ENCODE measurements around the gene NLRC5.

The NLRC5 gene

DNA sequence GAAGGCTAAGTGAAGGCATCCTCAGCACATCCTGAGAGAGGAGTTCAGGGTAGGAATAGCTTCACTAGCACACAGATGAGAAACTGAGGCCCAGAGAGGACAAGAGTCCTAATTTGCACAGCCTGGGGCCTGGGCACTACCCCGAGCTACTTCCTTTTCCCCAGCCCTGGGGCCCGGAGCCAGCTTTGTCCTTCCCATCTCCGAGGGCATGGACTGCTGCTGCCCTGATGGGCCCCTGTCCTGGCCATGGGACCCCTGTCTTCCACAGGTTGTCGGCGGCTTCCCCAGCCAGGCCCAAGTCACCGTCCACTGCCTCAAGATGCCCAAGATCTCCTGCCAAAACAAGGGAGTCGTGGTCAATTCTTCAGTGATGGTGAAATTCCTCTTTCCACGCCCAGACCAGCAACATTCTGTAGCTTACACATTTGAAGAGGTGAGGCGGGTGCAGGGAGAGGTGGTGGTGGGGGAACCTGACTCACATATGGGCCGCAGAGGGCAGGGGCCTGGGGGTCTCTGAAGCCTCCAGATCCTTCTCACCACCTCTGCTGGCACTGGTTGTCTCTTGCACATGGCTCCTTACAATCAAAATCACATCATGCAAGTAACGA is 11.4 kb upstream of the NLRC5 start:
- CTCF ChIA-PET, result interaction anchor here (0.6 to 2.1 kb wide), 2 partner anchors 14 to 26 kb away, joined by 3 to 8 read pairs; no protein-coding TSS in a partner anchor
- POLR2A ChIA-PET, result no interaction called here
- TF ChIP-seq FOXK2 (IDR thresholded peaks at IDR 0.05), result no peak
- no peak for TF ChIP-seq ZNF384 (IDR thresholded peaks at IDR 0.05)
- no peak for TF ChIP-seq TARDBP (IDR thresholded peaks at IDR 0.05)
- no peak for TF ChIP-seq ELF4 (IDR thresholded peaks at IDR 0.05)
- TF ChIP-seq SUZ12 (IDR thresholded peaks at IDR 0.05), result no peak
- TF ChIP-seq CTBP1 (IDR thresholded peaks at IDR 0.05; ENCODE audit: borderline replicate concordance), result no peak
- TF ChIP-seq L3MBTL2 (conservative IDR thresholded peaks at IDR 0.05), result no peak
- TF ChIP-seq ARNT (IDR thresholded peaks at IDR 0.05), result no peak
- TF ChIP-seq FOXA1 (IDR thresholded peaks at IDR 0.05), result no peak
- no peak for DNase-seq (ENCODE audit: extremely low spot score)

DNA sequence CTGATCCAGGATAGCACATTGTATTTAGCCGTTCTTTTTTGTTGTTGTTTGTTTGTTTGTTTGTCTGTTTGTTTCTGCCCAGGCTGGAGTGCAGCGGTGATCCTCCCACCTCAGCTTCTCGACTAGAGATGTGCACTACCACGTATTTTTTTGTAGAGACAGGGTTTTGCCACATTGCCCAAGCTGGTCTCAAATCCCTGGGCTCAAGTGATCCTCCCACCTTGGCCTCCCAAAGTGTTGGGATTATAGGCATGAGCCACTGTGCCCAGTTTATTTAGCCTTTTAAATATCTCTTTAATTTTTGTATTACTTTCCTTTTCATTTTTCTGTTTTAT is 9.2 kb upstream of the NLRC5 start:
- CTCF ChIA-PET, result no interaction called here
- no peak for TF ChIP-seq TARDBP (IDR thresholded peaks at IDR 0.05)
- no peak for TF ChIP-seq ZNF384 (IDR thresholded peaks at IDR 0.05)
- TF ChIP-seq SUZ12 (IDR thresholded peaks at IDR 0.05), result no peak
- no peak for TF ChIP-seq L3MBTL2 (conservative IDR thresholded peaks at IDR 0.05)
- TF ChIP-seq BHLHE40 (IDR thresholded peaks at IDR 0.05; ENCODE audit: borderline replicate concordance), result no peak
- no peak for TF ChIP-seq ELF4 (IDR thresholded peaks at IDR 0.05)
- TF ChIP-seq SP1 (IDR thresholded peaks at IDR 0.05), result no peak
- TF ChIP-seq FOXM1 (IDR thresholded peaks at IDR 0.05; ENCODE audit: borderline replicate concordance), result no peak
- TF ChIP-seq NFRKB (IDR thresholded peaks at IDR 0.05), result no peak
- no peak for TF ChIP-seq ARNT (IDR thresholded peaks at IDR 0.05)
- TF ChIP-seq, protein P1, sequence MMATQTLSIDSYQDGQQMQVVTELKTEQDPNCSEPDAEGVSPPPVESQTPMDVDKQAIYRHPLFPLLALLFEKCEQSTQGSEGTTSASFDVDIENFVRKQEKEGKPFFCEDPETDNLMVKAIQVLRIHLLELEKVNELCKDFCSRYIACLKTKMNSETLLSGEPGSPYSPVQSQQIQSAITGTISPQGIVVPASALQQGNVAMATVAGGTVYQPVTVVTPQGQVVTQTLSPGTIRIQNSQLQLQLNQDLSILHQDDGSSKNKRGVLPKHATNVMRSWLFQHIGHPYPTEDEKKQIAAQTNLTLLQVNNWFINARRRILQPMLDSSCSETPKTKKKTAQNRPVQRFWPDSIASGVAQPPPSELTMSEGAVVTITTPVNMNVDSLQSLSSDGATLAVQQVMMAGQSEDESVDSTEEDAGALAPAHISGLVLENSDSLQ (IDR thresholded peaks at IDR 0.05), result no peak
- TF ChIP-seq HDGF (IDR thresholded peaks at IDR 0.05; ENCODE audit: borderline replicate concordance), result no peak
- no peak for TF ChIP-seq CTBP1 (IDR thresholded peaks at IDR 0.05; ENCODE audit: borderline replicate concordance)
- TF ChIP-seq FOXA1 (IDR thresholded peaks at IDR 0.05), result no peak
- DNase-seq (ENCODE audit: extremely low spot score), result no peak
- POLR2A ChIA-PET, result no interaction called here

DNA sequence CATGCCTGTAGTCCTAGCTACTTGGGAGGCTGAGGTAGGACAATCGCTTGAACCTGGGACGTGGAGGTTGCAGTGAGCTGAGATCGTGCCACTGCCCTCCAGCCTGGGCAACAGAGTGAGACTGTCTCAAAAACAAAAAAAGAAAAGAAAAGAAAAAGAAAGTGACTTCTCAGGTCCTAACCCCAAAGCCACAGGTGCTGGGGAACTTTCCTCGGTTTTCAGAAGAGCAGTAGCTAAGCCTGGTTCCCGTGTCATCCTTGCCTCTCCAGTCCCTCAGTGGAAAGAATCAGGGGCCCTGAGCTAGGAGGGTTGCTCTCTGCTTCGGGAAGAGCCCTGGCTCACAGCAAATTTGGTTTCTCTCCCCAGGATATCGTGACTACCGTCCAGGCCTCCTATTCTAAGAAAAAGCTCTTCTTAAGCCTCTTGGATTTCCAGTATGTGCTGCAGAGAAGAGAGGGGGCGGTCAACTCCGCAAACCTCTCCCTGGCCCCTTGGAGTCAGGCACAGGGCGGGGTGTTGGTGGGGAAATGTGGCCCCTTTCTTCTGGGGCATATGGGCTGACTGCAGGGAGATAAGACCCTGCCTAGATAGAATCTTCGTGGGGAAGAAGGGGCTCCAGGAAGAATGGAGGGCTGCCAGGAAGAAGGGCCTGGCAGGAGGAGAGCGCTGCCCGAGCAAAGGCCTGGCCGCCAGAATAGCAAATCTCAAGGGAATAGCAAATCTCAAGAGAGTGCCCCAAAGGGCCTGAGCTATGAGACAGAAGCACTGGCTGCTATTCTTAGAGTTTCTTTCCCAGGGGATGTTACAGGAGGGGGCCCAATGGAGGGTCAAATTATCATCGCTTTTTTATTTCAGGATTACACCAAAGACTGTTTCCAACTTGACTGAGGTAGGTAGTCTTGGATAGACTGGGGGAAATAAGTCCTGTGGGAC is 8.3 kb upstream of the NLRC5 start:
- POLR2A ChIA-PET, result interaction anchor here (1.1 kb wide), 1 partner anchor 8 kb away, joined by 4 read pairs; the partner anchor contains the start of gene NLRC5
- CTCF ChIA-PET, result interaction anchor here (0.6 to 0.9 kb wide), 2 partner anchors 16 to 51 kb away, joined by 3 to 4 read pairs; no protein-coding TSS in a partner anchor
- TF ChIP-seq FOXM1 (IDR thresholded peaks at IDR 0.05; ENCODE audit: borderline replicate concordance), result no peak
- TF ChIP-seq FOXK2 (IDR thresholded peaks at IDR 0.05), result no peak
- no peak for TF ChIP-seq HDGF (IDR thresholded peaks at IDR 0.05; ENCODE audit: borderline replicate concordance)
- TF ChIP-seq, protein P1 (IDR thresholded peaks at IDR 0.05), result no peak
- no peak for TF ChIP-seq SP1 (IDR thresholded peaks at IDR 0.05)
- TF ChIP-seq ARNT (IDR thresholded peaks at IDR 0.05), result no peak
- TF ChIP-seq SUZ12 (IDR thresholded peaks at IDR 0.05), result no peak
- TF ChIP-seq FOXA1 (IDR thresholded peaks at IDR 0.05), result no peak

GRCh38 chr16:56981729-56982271 is 7.6 kb upstream of the NLRC5 start:
- POLR2A ChIA-PET, result interaction anchor here (1.1 kb wide), 1 partner anchor 7 kb away, joined by 4 read pairs; the partner anchor contains the start of gene NLRC5

More for the DNA sequence above, 8.3 kb upstream of the NLRC5 start:
- DNase-seq (ENCODE audit: extremely low spot score), result no peak

DNA sequence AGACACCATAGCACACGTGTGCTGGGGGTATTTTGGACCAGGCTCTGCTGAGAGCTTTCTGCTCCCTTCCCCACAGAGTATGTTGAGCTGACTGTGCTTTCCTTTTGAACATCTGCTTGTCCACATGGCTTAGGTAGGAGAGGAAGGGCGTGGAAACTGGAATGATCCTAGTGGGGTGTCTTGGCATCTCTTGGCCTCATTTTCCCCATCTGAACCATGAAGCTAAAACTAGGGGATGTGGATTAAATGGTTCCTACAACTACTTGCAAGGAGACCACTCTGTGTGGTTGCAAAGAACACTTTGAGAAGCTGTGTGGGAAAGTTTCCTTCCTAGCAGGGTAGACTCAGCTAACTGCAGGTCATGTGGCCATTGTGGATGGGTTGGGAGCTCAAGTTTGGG is 6.7 kb upstream of the NLRC5 start:
- CTCF ChIA-PET, result interaction anchor here (0.5 to 0.7 kb wide), 2 partner anchors 9 to 23 kb away, joined by 3 read pairs; no protein-coding TSS in a partner anchor
- POLR2A ChIA-PET, result no interaction called here
- no peak for DNase-seq (ENCODE audit: extremely low spot score)
- TF ChIP-seq ARNT (IDR thresholded peaks at IDR 0.05), result no peak
- no peak for TF ChIP-seq SUZ12 (IDR thresholded peaks at IDR 0.05)

More at GRCh38 chr16:56981729-56982271, 7.6 kb upstream of the NLRC5 start:
- TF ChIP-seq SP1 (IDR thresholded peaks at IDR 0.05) (no peak), ELF4 (IDR thresholded peaks at IDR 0.05) (no peak), FOXA1 (IDR thresholded peaks at IDR 0.05) (no peak), SUZ12 (IDR thresholded peaks at IDR 0.05) (no peak), ARNT (IDR thresholded peaks at IDR 0.05) (no peak), CTBP1 (IDR thresholded peaks at IDR 0.05; ENCODE audit: borderline replicate concordance) (no peak), ZNF384 (IDR thresholded peaks at IDR 0.05) (no peak), HDGF (IDR thresholded peaks at IDR 0.05; ENCODE audit: borderline replicate concordance) (no peak), TARDBP (IDR thresholded peaks at IDR 0.05) (no peak), FOXK2 (IDR thresholded peaks at IDR 0.05) (no peak), L3MBTL2 (conservative IDR thresholded peaks at IDR 0.05) (no peak), BHLHE40 (IDR thresholded peaks at IDR 0.05; ENCODE audit: borderline replicate concordance) (no peak)
- TF ChIP-seq, protein P1 (IDR thresholded peaks at IDR 0.05), result no peak
- DNase-seq (ENCODE audit: extremely low spot score), result no peak
- CTCF ChIA-PET, result interaction anchor here (0.5 to 0.9 kb wide), 2 partner anchors 17 to 22 kb away, joined by 3 to 4 read pairs; no protein-coding TSS in a partner anchor
